Thoracic aorta (tissue), 2 donors: ENCODE measurements around the gene PROZ. TPM values are rescaled to one million over a fixed set of nuclear protein-coding genes. Genes with fewer than 3 reads are reported as not detected.

Experiments used
- ATAC-seq: fragments of 150-250 bp; one replicate; pipeline ENCODE4 v1.8.0; 2017; ENCODE audit warnings: low read depth; ENCODE audit not compliant: insufficient number of reproducible peaks, low FRiP score
- DNase-seq: peaks from one replicate; pipeline ENCODE4 v3.0.0-alpha.2; 2020; ENCODE audit warnings: low spot score
- H3K27ac ChIP-seq, 2 donors: fragments of 200-600 bp; sonication (generic); 1 replicate in 1 of 2; 2 replicates in 1 of 2; pipeline ENCODE4 v1.5.1; 2016; ENCODE audit warnings: mild to moderate bottlenecking in 2 of 2, moderate library complexity in 2 of 2
- H3K27me3 ChIP-seq: fragments of 200-600 bp; sonication (generic); replicated peaks from 2 replicates; pipeline ENCODE4 v1.6.0; 2016; ENCODE audit warnings: mild to moderate bottlenecking; ENCODE audit not compliant: insufficient read depth
- H3K36me3 ChIP-seq: fragments of 200-600 bp; sonication (generic); one replicate; pipeline ENCODE4 v1.5.1; 2016
- H3K4me1 ChIP-seq, 2 donors: fragments of 200-600 bp; sonication (generic); 1 replicate in 1 of 2; 2 replicates in 1 of 2; pipeline versions ENCODE4 v1.5.1 to v1.6.0; 2016; ENCODE audit warnings: low read depth in 2 of 2, mild to moderate bottlenecking in 1 of 2; ENCODE audit not compliant: control insufficient read depth in 1 of 2
- H3K4me3 ChIP-seq: fragments of 200-600 bp; sonication (generic); 2 replicates; pipeline ENCODE4 v1.5.1; 2016; ENCODE audit warnings: mild to moderate bottlenecking
- H3K9me3 ChIP-seq: fragments of 200-600 bp; sonication (generic); 2 replicates; pipeline ENCODE4 v1.5.1; 2016
- total RNA-seq, 2 donors: library from RNA; depleted of rRNA; stranded (reverse); fragments of >200 nt; gene quantifications; one replicate each; pipeline versions ENCODE4 v1.1.0 to v1.2.3, GENCODE V29; 2016
- TF ChIP-seq, protein P1 (sequence below): fragments of 200-600 bp; sonication (generic); IDR thresholded peaks from one replicate; pipeline ENCODE4 v1.5.1; 2019; ENCODE audit warnings: antibody characterized with exemption

The PROZ gene
- total RNA-seq, 2 donors from 2014 or later, result not detected

DNA sequence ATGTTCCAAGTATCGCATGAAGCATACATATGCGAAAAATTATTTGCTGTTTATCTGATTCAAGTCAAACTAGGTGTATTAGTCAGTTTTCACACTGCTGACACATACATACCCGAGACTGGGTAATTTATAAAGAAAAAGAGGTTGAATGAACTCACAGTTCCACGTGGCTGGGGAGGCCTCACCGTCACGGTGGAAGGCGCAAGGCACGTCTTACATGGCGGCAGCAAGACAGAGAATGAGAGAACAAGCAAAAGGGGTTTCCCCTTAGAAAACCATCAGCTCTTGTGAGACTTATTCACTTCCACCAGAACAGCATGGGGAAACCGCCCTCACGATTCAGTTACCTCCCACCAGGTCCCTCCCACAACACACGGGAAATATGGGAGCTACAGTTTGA, 13.0 kb upstream of the PROZ start:
- no peaks in the 10 kb centered on the region for H3K27me3 ChIP-seq
- no peaks in the 10 kb centered on the region for H3K36me3 ChIP-seq
- no peak overlapping the region for H3K4me3 ChIP-seq
- ATAC-seq (no peak), DNase-seq (no peak)
- H3K9me3 ChIP-seq, result no peaks in the 10 kb centered on the region
- H3K4me1 ChIP-seq, result no peaks in the 10 kb centered on the region
- TF ChIP-seq, protein P1, sequence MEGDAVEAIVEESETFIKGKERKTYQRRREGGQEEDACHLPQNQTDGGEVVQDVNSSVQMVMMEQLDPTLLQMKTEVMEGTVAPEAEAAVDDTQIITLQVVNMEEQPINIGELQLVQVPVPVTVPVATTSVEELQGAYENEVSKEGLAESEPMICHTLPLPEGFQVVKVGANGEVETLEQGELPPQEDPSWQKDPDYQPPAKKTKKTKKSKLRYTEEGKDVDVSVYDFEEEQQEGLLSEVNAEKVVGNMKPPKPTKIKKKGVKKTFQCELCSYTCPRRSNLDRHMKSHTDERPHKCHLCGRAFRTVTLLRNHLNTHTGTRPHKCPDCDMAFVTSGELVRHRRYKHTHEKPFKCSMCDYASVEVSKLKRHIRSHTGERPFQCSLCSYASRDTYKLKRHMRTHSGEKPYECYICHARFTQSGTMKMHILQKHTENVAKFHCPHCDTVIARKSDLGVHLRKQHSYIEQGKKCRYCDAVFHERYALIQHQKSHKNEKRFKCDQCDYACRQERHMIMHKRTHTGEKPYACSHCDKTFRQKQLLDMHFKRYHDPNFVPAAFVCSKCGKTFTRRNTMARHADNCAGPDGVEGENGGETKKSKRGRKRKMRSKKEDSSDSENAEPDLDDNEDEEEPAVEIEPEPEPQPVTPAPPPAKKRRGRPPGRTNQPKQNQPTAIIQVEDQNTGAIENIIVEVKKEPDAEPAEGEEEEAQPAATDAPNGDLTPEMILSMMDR, result no peak
- H3K27ac ChIP-seq, result no peak overlapping the region

DNA sequence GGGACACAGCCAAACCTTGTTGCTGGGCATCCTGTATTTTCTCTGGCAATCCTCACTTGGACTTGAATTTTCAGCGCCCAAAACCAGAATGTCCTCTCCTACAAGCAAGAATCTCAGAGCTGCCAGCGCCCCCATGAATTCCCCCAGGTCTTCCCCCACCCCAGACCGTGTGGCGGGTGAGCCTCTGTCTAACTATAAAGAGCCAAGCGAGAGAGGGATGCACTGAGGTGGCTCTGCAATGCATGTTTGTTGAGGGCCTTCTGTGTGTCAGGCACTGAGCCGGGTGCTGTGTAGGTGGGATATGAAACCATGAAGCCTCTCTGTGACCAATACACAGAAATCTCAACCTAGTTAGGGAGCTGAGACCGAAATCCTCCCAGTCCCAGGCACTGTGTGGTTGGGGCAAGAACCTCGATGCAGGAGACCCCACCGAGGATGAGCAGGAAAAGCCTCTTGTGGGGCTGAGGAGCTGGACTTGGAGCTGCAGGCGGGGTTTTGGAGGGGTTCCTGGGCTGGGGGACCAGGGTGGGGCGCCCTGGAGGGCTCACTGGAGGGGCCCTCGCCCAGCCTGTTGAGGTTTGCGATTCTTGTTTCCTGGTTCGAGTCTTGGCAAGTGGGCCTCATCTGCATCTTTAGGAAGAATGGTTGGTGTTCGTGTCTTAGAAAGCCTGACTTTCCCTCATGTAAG, 12.4 kb upstream of the PROZ start:
- H3K36me3 ChIP-seq, result no peaks in the 10 kb centered on the region
- no peak for DNase-seq
- H3K9me3 ChIP-seq, result no peaks in the 10 kb centered on the region
- TF ChIP-seq, protein P1, result no peak
- H3K27ac ChIP-seq, result no peak overlapping the region
- no peaks in the 10 kb centered on the region for H3K4me1 ChIP-seq
- ATAC-seq, result no peak
- no peak overlapping the region for H3K4me3 ChIP-seq
- H3K27me3 ChIP-seq, result no peaks in the 10 kb centered on the region

DNA sequence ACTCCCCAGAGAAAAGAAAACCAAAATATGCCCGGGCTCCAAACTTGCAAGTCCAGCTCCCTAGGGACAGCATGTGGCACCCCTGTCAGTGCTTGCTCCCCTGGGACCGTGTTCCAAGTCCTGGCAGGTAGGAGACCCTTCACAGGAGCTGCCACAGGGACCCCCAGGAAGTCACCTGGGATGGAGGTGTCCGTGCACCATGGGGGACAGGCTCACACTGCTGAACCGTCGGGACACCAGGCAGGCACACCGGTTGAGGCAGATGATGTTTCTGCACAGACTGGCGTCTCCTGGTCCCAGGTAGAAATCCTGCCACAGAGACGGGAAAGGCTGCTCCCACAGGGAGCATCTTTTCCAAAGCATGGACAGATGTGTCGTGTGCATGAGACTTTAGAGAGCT, 11.7 kb upstream of the PROZ start:
- Histone ChIP-seq H3K9me3 (no peaks in the 10 kb centered on the region), H3K27me3 (no peaks in the 10 kb centered on the region), H3K36me3 (no peaks in the 10 kb centered on the region), H3K4me1 (no peaks in the 10 kb centered on the region), H3K27ac (no peak overlapping the region), H3K4me3 (no peak overlapping the region)
- DNase-seq (no peak), ATAC-seq (no peak)
- TF ChIP-seq, protein P1, result no peak

DNA sequence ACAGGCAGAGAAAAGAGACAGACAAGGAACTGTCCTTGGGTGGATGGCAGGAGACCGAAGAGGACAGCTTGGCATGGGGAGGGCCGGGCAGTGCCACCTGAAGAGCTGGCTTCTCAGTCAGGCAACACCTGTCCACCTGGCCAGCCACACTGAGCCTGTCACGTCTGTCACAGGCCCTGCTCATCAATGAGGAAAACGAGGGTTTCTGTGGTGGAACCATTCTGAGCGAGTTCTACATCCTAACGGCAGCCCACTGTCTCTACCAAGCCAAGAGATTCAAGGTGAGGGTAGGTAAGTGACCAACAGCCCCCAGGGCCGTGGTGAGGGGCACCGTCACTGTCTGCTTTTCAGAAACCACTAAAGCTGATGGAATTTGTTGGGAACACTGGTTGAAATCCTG, 11.2 kb upstream of the PROZ start:
- Histone ChIP-seq H3K27ac (no peak overlapping the region), H3K9me3 (no peaks in the 10 kb centered on the region), H3K27me3 (no peaks in the 10 kb centered on the region), H3K4me1 (peaks cover 2 to 3% of the 10 kb centered on the region in 2 donors), H3K4me3 (no peak overlapping the region), H3K36me3 (no peaks in the 10 kb centered on the region)
- ATAC-seq (no peak), DNase-seq (no peak)
- TF ChIP-seq, protein P1, result no peak

DNA sequence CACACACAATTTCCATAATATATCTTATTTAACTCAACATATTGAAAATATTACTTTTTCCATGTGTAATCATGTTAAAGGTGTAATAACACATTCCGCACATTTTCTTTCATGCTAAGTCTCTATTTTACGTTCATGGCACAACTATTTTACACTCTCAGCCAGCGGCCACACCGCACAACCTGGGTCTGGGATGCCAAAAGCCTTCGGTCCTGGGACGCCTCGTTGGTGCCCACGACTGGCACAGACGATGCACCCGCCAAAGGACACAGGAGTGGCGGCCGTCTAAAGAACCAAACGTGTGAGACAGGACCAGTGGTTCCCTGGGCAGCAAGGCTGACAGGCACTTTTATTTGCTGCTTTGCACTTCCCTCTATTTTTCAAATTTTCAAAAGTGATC, 10.0 kb upstream of the PROZ start:
- Histone ChIP-seq H3K4me1 (peaks cover 7 to 15% of the 10 kb centered on the region in 2 donors), H3K4me3 (no peak overlapping the region), H3K27ac (no peak overlapping the region), H3K9me3 (no peaks in the 10 kb centered on the region), H3K36me3 (no peaks in the 10 kb centered on the region), H3K27me3 (no peaks in the 10 kb centered on the region)
- DNase-seq (no peak), ATAC-seq (no peak)
- TF ChIP-seq, protein P1, result no peak
